Measurements from ENCODE around the gene LRMDA. TPM values are rescaled to one million over a fixed set of nuclear protein-coding genes. Genes with fewer than 3 reads are reported as not detected.

Gene LRMDA
- total and polyA plus RNA-seq, 10 of the 15 experiments (the other 5 are each of a cell fraction or from before 2014, with no cell fraction given), result 0.07 to 0.54 (median 0.29) TPM; not detected in 4

- TF ChIP-seq MXI1 (IDR thresholded peaks at IDR 0.05; ENCODE audit: low read depth, low read length) (no peak), MAX (IDR thresholded peaks at IDR 0.05; ENCODE audit: low read depth, low read length) (no peak), PRDM15 (CRISPR knock-in tag; IDR thresholded peaks at IDR 0.05) (no peak), POLR2AphosphoS2 (IDR thresholded peaks at IDR 0.05; ENCODE audit: low read depth, low read length) (no peak), CUX1 (IDR thresholded peaks at IDR 0.05; ENCODE audit: insufficient replicate concordance, low read depth, low read length) (no peak)
Measured at GRCh38 chr10:76031769-76032699, 600.6 kb downstream of the LRMDA start (continued).

All from GM12878 (cell line).